GM20000 (cell line): ENCODE data around the gene HARBI1.
A peak's percentile ranks its signal among the peaks of the same experiment; 100 is the strongest.

Experiments used
- DNase-seq: peaks from one replicate; pipeline ENCODE4 v3.0.0; 2012; ENCODE audit warnings: low spot score
- TF ChIP-seq, protein P1 (sequence below): IDR thresholded peaks from 2 replicates; pipeline ENCODE4 v1.5.1; 2012; ENCODE audit warnings: mild to moderate bottlenecking, control low read depth; ENCODE audit errors: extremely low read depth, missing control alignments

The HARBI1 gene, protein sequence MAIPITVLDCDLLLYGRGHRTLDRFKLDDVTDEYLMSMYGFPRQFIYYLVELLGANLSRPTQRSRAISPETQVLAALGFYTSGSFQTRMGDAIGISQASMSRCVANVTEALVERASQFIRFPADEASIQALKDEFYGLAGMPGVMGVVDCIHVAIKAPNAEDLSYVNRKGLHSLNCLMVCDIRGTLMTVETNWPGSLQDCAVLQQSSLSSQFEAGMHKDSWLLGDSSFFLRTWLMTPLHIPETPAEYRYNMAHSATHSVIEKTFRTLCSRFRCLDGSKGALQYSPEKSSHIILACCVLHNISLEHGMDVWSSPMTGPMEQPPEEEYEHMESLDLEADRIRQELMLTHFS

DNA sequence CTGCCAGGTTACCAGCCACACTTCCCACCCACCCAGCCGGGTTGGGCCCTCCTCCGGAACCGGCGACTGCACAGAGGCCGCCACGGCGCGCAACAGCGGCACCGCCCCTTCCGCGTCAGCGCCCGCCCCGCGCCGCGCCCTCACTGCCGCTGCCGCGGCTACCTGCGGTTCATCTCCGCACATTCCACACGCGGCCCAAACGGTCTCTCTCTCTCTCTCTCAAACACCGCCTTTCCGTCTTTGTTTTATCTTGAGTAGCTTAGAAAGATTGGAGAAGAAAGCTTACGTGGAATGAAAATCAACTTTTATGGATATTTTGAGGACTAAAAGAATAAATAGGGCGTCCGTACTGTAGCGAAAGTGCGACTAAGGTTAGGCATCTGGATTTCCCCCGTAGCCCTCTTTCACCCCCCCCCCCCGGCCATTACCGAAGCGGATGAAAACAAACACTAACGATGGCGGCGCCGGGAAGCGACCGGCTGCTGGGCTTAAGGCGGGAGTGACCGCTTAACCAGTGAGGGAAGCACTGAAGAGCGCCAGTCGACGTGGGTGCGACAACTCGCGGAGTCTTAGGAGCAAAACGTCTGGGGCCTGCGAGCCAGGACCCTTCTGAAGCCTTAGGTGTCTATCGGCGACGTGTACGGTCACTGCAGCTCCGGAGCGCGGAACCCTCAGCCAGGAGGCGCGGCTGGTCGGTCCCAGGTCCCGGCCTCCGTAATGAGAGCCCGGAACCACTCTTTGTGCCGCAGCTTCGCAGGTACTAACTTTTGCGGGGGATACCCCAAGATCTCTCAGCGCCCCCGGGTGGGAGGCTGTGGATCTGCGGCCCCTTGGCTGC is at the start of gene HARBI1, which contains the start of gene ATG13:
HARBI1 (minus strand) TSS at position 94 of the 838 bp plus-strand sequence. CDS start 990 bp downstream, outside the sequence.
ATG13 (plus strand) TSS at position 420 of the 838 bp plus-strand sequence. CDS start 26,739 bp downstream, outside the sequence.
- peak; percentile 91 for DNase-seq
- TF ChIP-seq, protein P1, sequence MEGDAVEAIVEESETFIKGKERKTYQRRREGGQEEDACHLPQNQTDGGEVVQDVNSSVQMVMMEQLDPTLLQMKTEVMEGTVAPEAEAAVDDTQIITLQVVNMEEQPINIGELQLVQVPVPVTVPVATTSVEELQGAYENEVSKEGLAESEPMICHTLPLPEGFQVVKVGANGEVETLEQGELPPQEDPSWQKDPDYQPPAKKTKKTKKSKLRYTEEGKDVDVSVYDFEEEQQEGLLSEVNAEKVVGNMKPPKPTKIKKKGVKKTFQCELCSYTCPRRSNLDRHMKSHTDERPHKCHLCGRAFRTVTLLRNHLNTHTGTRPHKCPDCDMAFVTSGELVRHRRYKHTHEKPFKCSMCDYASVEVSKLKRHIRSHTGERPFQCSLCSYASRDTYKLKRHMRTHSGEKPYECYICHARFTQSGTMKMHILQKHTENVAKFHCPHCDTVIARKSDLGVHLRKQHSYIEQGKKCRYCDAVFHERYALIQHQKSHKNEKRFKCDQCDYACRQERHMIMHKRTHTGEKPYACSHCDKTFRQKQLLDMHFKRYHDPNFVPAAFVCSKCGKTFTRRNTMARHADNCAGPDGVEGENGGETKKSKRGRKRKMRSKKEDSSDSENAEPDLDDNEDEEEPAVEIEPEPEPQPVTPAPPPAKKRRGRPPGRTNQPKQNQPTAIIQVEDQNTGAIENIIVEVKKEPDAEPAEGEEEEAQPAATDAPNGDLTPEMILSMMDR = peak; percentile 86

DNA sequence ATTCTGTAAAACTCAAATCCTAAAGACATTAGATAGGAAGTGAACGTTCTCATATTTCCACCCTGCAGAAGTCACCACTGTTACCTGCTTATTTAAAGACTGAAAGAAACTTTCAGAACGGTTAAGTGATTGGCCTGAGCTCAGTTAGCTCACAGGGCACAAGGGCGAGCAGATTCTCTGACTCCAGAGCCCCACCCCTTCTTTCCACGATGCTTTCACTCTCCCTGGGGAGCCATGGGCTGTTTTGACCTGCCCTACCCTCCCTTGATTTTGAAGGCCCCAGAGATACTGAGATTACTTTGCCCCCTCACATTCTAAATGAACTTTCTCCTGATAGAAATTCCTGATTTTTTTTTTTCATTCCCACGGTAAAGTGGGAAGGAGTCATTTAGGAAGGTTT is 49.5 kb upstream of the HARBI1 start:
- TF ChIP-seq, protein P1 = no peak
- DNase-seq = no peak

GRCh38 chr11:46665356-46665755 is 48.3 kb upstream of the HARBI1 start:
- TF ChIP-seq, protein P1 = no peak

GRCh38 chr11:46664612-46665011 is 47.6 kb upstream of the HARBI1 start:
- TF ChIP-seq, protein P1 = no peak

More at GRCh38 chr11:46665356-46665755, 48.3 kb upstream of the HARBI1 start:
- DNase-seq = no peak

DNA sequence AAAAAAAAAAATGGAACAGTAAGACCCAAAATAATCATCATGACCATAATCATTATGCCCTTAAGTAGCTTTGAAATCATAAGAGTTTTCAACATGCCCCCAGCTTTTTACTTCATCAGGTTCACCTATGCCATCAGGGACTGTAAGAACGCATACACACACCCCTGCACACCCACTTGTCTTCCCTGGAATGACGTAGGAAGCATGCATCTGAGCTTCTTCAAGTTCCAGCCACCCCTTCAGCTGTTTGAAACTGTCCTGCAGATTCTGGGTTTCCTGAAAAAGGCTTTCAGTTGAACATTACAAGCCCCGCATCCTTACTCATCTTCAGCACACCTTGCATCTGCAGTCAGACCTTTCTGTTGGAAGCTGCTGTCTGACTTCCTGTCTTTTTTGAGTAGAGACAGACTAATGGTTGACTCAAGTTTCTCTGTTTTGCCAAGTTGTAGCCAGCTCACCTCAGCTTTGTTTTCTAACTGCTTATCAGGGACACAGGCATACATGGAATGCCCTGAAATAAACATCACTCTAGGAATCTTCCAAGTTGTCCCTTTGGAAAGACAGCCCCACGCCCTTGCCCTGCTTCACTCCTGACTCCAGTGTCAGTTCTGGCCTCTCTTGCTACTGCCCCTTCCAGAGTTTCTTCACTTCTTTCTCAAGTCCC is 46.4 kb upstream of the HARBI1 start:
- DNase-seq = no peak
- TF ChIP-seq, protein P1 = no peak

More at GRCh38 chr11:46664612-46665011, 47.6 kb upstream of the HARBI1 start:
- no peak for DNase-seq

DNA sequence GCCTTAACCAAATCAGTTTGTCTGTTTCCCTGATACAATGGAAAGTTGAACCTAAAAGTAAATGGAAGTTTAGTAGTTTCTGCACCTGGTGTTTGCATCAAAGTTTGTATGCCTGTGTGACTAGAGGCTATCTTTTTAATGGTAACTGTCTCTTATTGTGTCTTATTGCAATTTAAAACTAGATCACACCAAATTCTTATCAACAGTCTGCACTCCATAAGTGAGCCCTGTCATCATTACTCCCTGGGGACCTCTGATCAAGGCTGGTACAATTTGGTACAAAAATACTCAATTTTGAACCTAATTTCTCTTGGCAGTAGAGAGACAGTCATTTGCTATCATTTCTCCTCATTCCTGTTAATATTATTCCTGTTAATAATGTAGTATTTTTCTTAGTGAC is 45.3 kb upstream of the HARBI1 start:
- no peak for DNase-seq

More for the DNA sequence above, 45.3 kb upstream of the HARBI1 start:
- TF ChIP-seq, protein P1 = no peak
